ENCODE data around the gene SACS.
A peak's percentile ranks its signal among the peaks of the same experiment; 100 is the strongest.
"Not testable (repeated sequence)": the region's sequence is repeated elsewhere in the genome, so short reads cannot be mapped to it uniquely, and the experiment has no call there.

The SACS gene

DNA sequence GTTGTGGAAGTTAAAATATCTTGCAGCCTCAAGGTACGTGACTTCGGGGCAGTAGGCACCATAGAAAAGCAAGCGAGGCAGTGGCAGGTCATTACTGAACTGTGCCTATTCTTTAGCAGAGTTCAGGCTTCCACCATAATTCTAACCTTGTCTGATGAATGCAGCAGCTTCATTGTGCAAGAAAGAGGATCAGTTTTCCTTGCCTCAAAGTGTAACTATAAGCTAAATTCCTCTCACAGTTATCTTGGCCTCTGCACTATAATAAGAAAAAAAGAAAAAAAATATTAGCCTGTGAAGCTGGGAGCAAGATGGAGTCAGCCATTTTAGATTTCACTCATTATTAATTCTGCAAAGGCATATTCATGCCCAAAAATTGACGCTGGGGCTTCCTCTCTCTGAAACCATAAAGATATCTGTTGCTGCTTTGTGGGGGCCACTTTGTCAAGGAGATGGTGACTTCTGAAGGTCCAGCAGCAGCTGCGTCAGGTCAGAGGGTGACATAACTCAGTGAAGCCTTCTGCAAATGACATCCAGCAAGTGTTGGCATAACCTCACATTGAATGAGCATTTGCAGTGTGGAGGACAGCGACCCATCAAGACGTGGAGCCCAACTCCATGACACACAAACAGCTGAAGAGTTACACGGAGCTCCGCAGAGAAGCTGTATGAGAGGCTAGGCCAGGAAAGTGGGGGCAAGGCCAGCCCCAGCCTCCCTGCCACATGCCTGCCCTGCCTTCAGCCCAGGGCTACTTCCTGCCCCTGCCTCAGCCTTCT, 23.1 kb upstream of the SACS start:
- DNase-seq (ENCODE audit: insufficient read length, low spot score) (no peak), FAIRE-seq (no peak)

DNA sequence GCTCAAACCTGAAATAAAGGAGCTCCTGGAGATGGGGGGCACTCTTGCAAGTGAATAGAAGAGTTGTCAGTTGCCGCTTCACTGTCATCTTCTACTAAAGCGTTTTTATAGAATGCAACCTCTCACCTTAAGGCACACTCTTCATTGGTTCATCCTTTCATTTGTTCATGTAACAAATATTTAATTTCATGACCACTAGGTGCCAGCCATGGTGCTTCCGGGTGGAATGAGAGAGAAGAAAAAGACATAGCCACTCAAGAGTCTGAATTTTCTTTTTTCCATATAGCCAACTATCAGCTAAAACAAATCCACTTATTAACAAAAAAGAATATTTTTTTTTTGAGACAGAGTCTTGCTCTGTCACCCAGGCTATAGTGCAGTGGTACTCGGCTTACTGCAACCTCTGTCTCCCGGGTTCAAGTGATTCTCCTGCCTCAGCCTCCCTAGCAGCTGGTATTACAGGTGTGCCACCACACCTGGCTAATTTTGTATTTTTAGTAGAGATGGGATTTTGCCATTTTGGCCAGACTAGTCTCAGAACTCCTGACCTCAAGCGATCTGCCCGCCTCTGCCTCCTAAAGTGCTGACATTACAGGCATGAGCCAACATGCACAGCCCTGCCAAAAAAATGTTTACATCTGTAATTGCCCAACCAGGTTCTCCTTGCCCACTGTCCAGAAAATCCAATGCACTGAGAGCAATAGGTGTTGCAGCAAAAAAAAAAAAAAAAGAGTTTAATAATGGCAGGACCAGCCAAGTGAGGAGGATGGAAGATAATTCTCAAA, 22.1 kb upstream of the SACS start:
- no peak for DNase-seq (ENCODE audit: insufficient read length, low spot score)

DNA sequence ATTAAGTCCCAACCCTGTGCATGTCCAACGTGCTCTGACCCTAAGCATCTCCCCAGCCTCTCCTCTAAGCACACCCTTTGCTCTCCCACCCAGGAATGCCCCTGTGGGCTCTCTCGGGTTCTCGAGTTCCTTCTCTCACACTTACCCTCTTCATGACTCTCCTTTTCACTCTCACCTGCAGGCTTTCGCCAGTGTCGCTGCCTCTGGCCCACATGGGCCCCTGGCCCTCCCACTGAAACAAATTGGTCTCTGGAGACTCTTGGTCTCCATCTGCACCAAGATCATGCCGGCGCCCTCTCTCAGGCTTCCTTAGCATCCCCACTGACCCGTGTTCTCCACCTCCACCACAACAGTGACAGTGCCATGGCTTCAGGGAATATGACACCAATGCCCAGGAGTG, 19.6 kb upstream of the SACS start:
- FAIRE-seq = no peak
- no peak for DNase-seq (ENCODE audit: insufficient read length, low spot score)

More for the DNA sequence above, 22.1 kb upstream of the SACS start:
- no peak for FAIRE-seq

DNA sequence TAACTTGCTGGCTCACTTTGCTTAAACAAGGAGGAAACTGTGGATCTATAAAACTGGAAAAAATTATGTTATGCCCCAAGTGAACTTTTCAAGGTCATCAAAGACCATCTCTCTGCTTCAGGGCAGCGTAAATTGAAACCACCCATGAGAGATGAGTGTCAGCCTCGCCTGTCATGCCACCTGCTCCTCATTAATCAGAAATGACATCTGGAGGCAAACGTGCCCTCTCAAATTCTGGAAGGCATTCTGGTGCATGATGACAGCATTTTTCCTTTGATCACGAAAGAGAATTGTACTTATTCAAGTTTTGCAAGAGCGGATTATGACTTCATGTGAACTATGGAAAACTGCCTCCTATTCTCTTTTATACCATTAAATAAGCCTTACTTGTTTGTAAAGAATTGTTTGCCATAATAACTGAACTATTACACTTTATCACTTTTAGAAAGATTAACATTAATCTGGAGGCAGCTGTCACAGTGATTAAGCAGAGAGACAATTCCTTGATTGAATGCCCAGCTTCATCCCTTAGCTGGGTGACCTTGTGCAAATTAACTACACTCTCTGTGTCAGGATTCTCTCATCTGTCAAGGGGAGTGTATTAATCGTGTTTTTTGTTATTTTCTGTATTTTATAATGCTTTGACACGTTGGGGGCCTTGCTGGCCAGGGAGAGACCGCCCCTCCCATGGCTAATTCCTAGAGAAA, 17.0 kb upstream of the SACS start:
- DNase-seq (ENCODE audit: insufficient read length, low spot score) (peak; percentile 20), FAIRE-seq (no peak)

DNA sequence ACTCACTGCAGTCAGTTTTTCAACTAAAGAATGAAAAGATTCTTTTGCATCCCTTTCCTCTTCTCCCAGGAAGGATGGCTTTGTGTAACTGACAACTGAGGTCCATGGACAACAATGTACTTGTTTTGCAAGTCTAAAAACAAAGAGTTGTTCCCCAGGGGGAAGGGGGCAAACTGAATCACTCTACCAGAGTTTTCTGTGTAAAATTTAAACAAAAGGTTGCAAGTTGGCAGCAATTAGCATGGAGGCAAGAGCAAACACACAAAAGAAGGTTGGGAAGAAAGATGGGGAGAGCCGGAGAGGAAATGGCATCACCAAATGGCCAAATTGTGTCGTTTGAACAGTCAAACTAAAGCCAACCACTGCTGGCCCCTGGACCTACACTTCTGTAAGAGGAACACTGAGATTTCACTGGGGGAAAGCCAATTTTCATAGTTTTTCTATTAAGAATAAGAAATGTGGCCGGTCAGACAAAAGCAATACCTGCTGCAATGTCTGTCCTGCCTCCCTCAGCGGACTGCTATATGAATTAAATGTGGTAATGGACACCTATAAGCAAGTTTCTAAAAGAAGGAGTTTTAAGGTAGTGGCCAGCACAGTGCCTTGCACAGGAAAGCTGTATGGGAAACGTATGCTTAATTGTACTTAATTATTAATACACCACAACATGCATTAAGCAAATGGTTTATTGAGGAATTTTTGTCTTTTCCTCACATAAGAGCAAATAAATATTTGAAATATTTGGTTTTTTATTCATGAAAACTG, 16.1 kb upstream of the SACS start:
- FAIRE-seq (no peak), DNase-seq (ENCODE audit: insufficient read length, low spot score) (no peak)

DNA sequence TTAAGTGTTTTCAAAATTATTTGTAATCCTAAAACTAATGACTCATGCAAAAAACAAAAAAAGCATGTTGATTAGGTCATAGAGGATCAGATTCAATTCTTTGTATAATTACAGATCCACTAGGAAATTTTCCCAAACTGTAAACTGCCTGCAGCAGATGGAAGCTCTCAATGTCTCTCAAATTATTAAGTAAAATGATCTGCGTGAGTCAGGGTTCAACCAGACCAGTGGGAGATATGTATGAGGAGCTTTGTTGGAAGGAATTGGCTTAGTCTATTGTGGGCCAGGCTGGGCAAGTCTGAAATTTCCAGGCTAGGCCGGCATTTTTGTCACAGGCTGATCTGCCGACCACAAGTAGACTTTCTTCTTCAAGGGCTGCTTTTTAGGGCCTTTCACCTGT, 14.4 kb upstream of the SACS start:
- FAIRE-seq (no peak), DNase-seq (ENCODE audit: insufficient read length, low spot score) (no peak)

DNA sequence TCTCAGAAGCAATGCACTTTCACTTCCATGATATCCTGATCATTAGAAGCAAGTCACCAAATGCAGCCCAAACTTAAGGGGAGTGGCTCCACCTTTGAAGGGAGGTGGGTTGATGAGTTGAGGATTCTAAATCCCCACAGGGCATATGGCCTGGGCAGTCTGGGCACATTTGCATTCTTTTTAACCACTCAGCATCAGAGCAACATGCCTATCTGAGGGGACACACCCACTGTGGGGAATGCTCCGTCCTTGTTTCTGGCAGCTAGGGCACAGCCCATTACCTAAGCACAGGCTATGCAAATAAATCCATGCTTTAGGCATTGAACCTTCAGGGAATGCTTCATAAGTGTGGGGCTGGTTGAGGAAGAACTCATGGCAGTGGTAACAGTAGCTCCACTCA, 12.3 kb upstream of the SACS start:
- DNase-seq (ENCODE audit: insufficient read length, low spot score) = no peak
- no peak for FAIRE-seq

DNA sequence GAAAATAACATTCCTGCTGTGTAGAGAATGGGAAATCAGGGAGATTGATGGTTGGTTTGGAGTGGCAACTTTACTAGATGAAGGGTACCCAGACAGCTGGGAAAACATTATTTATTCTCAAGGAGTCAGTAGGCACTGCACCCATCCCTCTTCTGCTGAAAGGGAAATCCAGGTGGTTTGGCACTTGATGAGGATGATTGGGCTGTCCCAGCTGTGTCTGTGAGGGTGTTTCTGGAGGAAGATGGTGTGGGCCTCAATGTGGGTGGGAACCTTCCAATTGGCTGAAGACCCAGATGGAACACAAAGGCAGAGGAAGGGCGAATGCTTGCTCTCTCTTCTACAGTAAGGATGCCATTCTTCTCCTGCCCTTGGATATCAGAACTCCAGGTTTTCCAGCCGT, 10.4 kb upstream of the SACS start:
- no peak for FAIRE-seq
- DNase-seq (ENCODE audit: insufficient read length, low spot score) = no peak

DNA sequence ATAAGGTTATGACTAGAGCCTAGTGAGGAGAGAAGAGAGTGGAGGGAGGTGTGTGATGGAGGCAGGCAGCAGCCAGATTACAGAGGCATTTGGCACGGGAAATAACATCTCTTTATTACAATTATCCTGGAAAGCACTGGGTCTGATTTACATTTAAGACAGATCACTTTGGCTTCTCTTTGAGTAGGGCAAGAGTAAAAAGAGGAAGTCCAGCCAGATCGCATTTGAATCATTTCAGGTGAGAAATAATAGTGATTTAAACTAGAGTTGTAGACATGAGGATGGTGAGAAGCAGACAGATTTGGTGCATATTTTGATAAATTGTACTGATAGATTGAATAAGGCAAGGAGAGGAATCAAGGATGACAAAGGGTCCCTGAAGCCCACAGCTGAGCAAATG, 9.6 kb upstream of the SACS start:
- no peak for FAIRE-seq

DNA sequence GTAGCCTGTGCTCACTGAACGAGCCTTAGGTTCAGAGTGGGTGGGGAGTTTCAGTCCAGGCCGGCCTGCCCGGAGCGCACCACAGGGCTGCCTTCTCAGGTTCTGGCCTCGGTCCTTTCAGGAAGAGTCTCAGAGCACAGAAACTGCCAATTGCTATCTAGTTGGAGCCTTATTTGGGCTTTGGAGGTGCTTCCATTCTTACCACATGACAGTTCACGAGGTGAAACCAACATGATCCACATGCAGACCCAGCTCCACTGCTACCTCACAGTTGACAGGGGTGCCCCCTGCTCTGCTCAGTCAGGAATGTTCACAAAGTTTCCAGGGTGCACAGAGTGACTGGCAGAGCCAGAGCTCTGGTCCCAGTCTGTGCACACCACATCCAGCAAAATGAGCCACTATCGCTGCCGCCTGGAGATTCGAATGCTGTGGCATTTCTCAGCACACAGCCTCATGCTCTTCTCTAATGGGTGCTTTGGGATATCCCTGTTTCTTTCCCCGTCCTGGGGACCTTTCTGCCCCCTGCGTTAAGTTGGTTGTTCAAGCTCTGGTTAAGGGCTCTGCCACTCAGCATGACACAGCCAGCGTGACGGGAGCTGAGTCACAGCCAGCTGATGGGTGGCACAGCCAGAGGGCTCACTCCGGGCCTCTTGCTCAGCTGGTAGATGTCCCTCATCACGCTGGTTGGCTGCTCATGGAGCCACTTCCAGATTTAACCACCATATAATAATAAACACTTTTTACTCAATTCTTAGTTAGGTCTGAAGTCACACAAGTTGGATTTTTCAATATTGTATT, 7.5 kb upstream of the SACS start:
- DNase-seq (ENCODE audit: insufficient read length, low spot score) (no peak), FAIRE-seq (no peak)

More for the DNA sequence above, 9.6 kb upstream of the SACS start:
- DNase-seq (ENCODE audit: insufficient read length, low spot score) = no peak

DNA sequence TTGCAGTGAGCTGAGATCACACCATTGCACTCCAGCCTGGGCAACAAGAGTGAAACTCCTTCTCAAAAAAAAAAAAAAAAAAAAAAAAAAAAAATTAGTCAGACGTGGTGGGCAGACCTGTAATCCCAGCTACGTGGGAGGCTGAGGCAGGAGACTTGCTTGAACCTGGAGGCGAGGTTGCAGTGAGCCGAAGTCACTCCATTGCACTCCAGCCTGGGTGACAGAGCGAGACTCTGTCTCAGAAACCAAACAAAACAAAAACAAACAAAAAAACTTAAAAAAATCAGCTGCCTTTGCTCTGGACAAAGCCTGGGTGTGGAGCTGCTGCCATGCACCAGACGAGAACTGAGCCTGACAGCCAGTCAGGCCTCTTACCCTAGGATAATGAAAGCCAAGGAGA, 6.8 kb upstream of the SACS start:
- FAIRE-seq = not testable (repeated sequence)

DNA sequence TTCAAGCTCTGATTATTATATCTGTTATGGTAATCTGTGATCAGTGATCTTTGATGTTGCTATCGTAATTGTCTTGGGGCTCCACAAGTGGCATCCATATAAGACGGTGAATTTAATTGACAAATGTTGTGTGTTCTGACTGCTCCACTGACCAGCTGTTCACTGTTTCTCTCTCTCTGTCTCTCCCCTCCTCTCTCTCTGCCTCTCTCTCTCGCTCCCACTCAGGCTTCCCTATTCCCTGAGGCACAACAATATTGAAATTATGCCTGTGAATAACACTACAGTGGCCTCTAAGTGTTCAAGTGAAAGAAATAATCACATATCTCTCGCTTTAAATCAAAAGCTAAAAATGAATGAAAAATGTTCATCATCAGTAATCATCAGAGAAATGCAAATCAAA, 4.4 kb upstream of the SACS start:
- FAIRE-seq = no peak
- DNase-seq (ENCODE audit: insufficient read length, low spot score) = no peak

More for the DNA sequence above, 6.8 kb upstream of the SACS start:
- DNase-seq (ENCODE audit: insufficient read length, low spot score) = not testable (repeated sequence)

DNA sequence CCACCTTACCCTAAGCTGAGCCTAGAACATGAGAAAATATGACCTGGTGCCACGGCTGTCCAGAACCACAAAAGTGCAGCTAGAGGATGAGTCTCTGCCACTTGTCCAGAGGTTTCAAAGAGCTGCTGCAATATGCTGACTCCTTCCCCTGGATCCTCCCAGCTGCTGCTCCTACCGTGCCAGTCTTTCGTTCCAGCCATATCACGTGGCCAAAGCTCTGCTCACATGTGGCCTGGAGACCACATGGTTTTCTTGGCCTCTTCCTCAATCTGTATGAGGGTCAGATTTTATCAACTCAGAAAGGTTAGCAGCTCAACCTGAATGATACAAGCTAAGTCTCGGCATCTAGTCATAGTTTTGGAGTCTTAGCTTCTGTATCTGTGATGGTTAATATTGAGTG, 3.2 kb upstream of the SACS start:
- FAIRE-seq (no peak), DNase-seq (ENCODE audit: insufficient read length, low spot score) (no peak)

DNA sequence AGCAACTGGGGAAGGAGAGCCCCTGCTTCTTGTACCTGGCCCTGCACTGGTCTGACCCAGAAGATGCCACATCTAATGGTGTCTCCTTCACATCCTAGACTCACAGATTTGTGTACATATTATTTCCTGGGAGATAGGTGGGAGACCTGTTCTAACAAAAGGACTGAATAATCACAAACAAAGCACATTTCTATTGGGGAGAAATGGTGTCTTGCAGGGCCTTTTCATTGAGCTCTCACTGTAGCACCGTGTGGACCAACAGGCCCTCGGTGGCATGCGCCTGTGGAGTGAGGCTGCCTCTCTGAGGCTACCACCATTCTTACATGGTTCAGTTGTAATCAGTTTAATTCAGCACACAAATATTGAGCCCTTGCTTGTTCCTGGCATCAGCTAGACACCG, 989 bp upstream of the SACS start:
- FAIRE-seq = no peak
- DNase-seq (ENCODE audit: insufficient read length, low spot score) = no peak

DNA sequence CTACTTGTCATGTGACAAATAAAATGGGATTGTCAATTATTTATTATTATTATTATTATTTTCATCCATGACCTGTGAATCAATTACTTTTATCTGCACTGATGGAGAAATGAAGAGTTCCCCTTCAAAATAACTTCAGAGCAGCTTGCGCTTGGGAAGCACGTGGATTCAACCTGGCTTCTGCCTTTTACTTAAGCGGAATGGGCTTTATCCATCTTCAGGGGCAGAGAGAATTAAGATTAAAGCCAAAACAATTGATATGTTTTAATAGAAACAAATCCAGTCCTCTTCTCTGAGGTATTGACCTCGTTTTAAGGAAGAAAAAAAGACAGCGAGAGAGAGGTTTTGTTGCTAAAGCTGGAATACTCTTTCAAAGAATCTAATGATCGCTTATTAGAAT, 876 bp downstream of the SACS start:
- DNase-seq (ENCODE audit: insufficient read length, low spot score) (no peak), FAIRE-seq (no peak)

DNA sequence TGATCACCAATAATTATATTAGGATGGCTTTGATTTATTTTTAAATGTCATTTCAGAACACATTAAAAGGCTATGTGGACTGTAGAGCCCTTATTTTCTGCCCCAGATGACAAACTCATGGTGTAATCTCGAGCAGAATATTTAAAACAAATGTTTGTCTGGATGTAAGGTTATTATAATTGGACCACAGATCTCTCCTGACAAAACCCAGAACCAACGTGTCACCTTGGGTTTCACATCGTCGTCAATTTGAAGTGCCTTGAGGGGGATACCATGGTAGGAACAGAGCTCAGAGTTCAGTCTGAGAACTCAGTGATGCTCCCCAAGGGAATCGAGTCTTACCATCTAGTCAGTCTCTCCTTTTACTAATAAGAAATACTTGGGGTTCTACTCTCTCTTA, 2.8 kb downstream of the SACS start:
- FAIRE-seq (no peak), DNase-seq (ENCODE audit: insufficient read length, low spot score) (no peak)

DNA sequence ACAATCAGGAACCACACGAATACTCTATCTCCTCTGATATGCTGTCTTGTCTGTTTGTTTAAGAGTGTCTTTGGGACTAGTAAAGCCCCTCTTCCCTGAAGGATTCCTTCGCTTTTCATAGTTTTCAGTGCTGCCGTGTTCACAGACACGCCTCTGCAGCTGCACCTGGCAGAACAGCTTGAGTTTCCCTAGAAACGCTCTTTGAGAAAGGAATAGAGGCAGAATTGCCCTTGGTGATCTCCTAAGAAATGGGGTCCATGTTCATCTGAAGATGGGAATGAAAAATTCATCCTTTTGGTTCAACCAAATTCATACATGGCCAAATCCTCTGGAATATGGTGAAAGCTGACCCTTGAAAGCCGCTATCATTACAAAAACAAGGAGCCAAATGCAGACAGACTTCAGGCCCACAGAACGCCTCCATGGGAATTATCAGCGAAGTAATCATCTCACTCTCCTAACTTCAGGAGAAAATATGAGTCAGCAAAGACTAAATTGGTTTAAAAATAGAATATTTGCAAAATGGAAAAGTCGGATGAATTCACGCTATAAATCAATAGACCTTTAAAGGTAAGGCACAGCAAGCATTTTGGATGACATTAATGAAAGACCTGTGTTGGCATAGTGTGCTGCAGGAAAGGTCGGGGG, 5.5 kb downstream of the SACS start:
- FAIRE-seq (no peak), DNase-seq (ENCODE audit: insufficient read length, low spot score) (no peak)

DNA sequence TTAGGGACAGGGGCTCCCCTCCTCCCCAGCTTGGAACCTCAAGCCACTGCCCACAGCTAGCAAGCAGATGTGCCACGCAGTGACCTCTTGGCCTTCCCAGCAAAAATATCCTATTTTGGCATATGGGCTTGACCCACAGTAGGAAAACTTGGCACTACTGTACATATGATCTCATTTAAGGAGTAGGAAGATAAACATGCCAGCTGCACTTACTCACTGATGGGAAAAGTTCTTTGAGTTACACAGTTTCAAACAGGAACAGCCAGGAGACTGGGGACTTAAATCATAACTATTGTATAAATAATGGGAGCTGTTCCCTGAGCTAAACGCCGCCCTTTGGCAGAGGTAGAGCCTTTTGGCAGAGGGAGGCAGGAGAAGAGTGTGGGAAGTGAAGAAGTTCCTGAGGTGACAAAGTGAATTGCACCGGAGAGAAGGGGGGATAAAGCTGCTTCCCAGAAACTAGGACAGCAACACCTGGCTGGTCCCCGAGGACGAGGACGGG, 6.1 kb downstream of the SACS start:
- FAIRE-seq (no peak), DNase-seq (ENCODE audit: insufficient read length, low spot score) (peak; percentile 37)

DNA sequence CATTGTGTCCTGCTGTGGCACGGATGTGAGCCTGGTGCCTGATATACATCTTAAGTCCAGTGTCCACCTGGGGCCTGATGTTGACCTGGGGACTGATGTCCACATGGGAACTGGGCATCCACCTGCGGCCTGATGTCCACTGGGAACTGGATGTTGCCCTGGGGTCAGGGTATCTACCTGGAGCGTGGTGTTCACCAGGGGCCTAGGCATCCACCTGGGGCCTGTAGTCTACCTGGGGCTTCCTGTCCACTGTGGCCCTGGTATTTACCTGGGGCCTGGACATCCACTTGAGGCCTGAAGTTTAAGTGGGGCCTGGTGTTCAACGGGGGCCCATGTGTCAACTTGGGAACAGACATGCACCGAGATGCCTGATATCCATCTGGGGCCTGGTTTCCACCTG, 11.9 kb downstream of the SACS start:
- DNase-seq (ENCODE audit: insufficient read length, low spot score) = no peak
- no peak for FAIRE-seq

Measured in HTR-8/SVneo (cell line).